ENCODE measurements around the gene MYO1G. TPM values are rescaled to one million over a fixed set of nuclear protein-coding genes. Genes with fewer than 3 reads are reported as not detected.

The MYO1G gene
- total RNA-seq, 1 donor from 2014 or later = not detected

DNA sequence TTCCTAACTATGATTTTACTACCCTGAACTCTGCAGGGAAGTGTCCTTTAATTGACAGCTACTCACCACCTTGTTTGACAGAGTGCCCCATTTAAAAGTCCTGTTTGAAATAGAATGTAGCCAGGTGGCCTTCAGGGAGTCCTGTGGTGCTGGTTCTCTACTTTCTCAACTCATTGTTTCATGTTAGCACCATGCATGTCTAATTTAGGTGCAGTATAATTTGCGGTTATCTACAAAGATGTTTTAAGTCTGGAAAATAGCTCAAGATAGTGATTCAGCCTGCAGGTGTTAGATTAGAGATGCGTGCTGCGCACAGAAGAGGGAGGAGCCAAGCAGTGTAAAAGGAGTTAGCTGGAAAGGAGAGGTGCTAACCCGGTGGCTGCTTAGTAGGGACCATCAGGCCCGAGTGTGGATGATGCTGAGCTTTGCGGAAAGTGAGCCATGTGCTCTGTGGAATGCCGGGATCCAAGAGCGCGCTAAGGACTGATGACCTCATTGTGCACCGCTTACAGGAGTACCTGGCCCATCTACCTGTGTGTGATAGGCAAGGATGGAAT is 22.4 kb upstream of the MYO1G start:
- no peak overlapping the region for H3K27ac Mint-ChIP-seq
- H3K36me3 Mint-ChIP-seq = no peaks in the 10 kb centered on the region
- peaks cover 34% of the 10 kb centered on the region for H4K20me1 ChIP-seq (ENCODE audit: low read depth)
- peaks cover 64% of the 10 kb centered on the region for H3K79me2 ChIP-seq (ENCODE audit: low read depth)
- peak; percentile 46 for DNase-seq (ENCODE audit: low spot score)
- TF ChIP-seq EZH2 (IDR thresholded peaks at IDR 0.05) (no peak), EZH2phosphoT487 (IDR thresholded peaks at IDR 0.05) (no peak)
- TF ChIP-seq, protein P1, sequence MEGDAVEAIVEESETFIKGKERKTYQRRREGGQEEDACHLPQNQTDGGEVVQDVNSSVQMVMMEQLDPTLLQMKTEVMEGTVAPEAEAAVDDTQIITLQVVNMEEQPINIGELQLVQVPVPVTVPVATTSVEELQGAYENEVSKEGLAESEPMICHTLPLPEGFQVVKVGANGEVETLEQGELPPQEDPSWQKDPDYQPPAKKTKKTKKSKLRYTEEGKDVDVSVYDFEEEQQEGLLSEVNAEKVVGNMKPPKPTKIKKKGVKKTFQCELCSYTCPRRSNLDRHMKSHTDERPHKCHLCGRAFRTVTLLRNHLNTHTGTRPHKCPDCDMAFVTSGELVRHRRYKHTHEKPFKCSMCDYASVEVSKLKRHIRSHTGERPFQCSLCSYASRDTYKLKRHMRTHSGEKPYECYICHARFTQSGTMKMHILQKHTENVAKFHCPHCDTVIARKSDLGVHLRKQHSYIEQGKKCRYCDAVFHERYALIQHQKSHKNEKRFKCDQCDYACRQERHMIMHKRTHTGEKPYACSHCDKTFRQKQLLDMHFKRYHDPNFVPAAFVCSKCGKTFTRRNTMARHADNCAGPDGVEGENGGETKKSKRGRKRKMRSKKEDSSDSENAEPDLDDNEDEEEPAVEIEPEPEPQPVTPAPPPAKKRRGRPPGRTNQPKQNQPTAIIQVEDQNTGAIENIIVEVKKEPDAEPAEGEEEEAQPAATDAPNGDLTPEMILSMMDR (IDR thresholded peaks at IDR 0.05) = no peak
- H3K4me3 ChIP-seq = peak overlapping the region; percentile 85
- H3K9ac ChIP-seq = peak overlapping the region; percentile 87
- peak overlapping the region; percentile 87 for H3K4me3 Mint-ChIP-seq
- no peaks in the 10 kb centered on the region for H3K27me3 ChIP-seq
- H3K36me3 ChIP-seq = no peaks in the 10 kb centered on the region
- no peak overlapping the region for H2AFZ ChIP-seq (replicated peaks)
- H3K9me3 Mint-ChIP-seq = no peaks in the 10 kb centered on the region
- H3K27me3 Mint-ChIP-seq (ENCODE audit: insufficient read depth, low read depth) = peaks cover 5% of the 10 kb centered on the region
- H3K27ac ChIP-seq = no peak overlapping the region
- peaks cover 17% of the 10 kb centered on the region for H3F3A ChIP-seq (ENCODE audit: low read depth)
- H3K4me2 ChIP-seq = peak overlapping the region; percentile 98
- no peaks in the 10 kb centered on the region for H3K9me3 ChIP-seq (ENCODE audit: low read depth)
- H3K4me1 Mint-ChIP-seq = peaks cover 14% of the 10 kb centered on the region
- peaks cover 10% of the 10 kb centered on the region for H3K4me1 ChIP-seq

DNA sequence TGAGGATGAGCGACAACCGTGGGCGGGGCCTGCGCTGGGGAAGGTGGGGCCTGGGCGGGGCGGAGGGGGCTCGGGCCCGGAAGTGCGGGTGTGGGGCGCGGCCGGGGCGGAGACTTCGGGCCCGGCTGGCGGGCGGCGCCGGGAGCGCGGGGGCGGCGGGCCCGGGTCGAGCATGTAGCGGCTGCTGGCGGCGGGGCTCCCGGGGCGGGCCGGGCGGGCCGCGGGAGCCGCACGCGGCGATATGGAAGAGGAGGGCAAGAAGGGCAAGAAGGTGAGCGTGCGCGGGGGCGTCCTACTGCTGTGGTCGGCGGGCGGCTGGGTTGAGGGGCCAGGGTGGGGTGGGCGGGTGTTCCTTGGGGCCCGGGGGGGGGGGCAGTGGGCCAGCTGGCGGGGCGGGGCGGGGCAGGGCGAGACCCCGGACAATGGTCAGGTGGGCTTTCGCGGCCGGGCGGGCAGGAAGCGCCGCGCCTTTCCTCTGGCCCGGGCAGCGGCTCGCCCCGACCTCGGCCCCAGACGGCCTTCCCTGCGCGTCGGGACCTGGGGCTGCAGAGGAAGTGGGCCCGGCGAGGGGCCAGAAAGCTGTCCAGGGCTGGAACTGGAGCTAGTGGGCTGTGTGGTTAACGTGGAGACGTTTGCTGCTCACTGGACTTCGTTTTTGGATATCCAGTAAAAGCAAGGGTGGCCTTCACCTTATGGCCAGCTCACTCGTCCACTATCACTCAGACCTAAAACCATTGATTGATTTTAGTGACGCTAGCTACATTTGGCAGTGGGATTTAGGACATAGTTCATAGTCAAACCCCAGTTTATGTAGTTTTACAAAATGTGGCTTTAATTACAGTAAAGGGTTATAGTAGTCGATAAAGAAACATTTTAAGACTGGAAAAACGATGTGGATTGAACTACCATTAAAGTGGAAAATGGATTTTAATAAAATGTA is 21.5 kb upstream of the MYO1G start, which contains the start of gene CCM2:
TSS of gene CCM2 (plus strand) at position 109 of the 940 bp plus-strand sequence. CDS start at position 242, 133 bp downstream.
- Mint-ChIP-seq H3K27me3 (ENCODE audit: insufficient read depth, low read depth) (peaks cover 5% of the 10 kb centered on the region), H3K36me3 (no peaks in the 10 kb centered on the region), H3K4me1 (peaks cover 14% of the 10 kb centered on the region), H3K27ac (peak within 1 kb of the TSS; percentile 97), H3K9me3 (no peaks in the 10 kb centered on the region), H3K4me3 (peak within 1 kb of the TSS; percentile 95)
- Histone ChIP-seq H3K4me1 (peaks cover 10% of the 10 kb centered on the region), H3K79me2 (ENCODE audit: low read depth) (peaks cover 56% of the 10 kb centered on the region), H3K9me3 (ENCODE audit: low read depth) (no peaks in the 10 kb centered on the region), H3K4me2 (peak within 1 kb of the TSS; percentile 98), H3K36me3 (no peaks in the 10 kb centered on the region), H3K9ac (peak within 1 kb of the TSS; percentile 87), H3K27me3 (no peaks in the 10 kb centered on the region), H2AFZ (replicated peaks) (peak within 1 kb of the TSS; percentile 94), H3F3A (ENCODE audit: low read depth) (peaks cover 17% of the 10 kb centered on the region), H3K27ac (peak within 1 kb of the TSS; percentile 98), H4K20me1 (ENCODE audit: low read depth) (peaks cover 31% of the 10 kb centered on the region), H3K4me3 (peak within 1 kb of the TSS; percentile 85)
- peak; percentile 80 for DNase-seq (ENCODE audit: low spot score)
- TF ChIP-seq EZH2phosphoT487 (IDR thresholded peaks at IDR 0.05) = no peak
- TF ChIP-seq, protein P1 (IDR thresholded peaks at IDR 0.05) = no peak
- TF ChIP-seq EZH2 (IDR thresholded peaks at IDR 0.05) = no peak

DNA sequence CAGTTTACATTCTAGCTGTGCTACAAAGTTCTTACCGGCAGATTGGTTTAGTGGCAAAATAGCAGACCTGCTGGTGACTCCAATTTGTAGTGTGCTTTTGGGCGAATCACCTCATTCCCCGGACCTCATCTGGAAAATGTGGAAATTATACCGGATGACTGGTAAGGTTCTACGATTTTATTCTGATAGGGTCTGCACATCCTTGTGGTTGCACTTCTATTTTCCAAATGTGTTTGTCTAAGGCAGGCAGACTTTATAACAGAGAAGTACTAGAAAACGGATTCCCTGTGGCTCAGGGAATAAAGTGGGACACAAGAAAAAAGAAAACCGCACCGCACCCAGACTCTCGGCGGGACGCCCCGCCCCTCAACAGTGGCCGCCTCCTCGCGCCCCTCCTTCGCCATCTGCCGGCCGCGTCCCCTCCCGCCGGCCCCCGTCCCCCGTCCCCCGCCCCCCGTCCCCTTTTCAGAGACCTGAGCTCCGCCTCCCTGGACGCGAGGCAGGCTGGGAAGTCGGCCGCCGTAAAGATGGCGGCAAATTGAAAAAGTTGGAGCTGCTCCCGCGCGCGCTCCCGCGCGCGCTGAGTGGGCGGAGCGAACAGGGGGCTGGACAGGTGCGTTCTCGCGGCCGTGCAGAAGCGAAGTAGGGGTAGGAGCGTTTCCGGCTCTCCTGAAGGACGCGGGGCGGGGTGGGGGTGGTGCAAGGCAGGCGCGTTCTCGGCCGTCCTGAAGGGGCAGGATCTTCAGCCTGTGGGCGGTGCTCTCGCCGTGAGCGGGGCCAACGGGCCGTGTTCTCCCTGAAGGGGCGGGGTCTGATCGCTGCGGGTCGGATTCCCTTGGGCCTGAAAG is 20.7 kb upstream of the MYO1G start:
- DNase-seq (ENCODE audit: low spot score) = peak; percentile 99
- no peaks in the 10 kb centered on the region for H3K9me3 ChIP-seq (ENCODE audit: low read depth)
- peak overlapping the region; percentile 97 for H3K27ac Mint-ChIP-seq
- no peaks in the 10 kb centered on the region for H3K9me3 Mint-ChIP-seq
- H3K4me1 ChIP-seq = peaks cover 10% of the 10 kb centered on the region
- peaks cover 3% of the 10 kb centered on the region for H3K27me3 Mint-ChIP-seq (ENCODE audit: insufficient read depth, low read depth)
- peak overlapping the region; percentile 83 for H3K9ac ChIP-seq
- peaks cover 47% of the 10 kb centered on the region for H3K79me2 ChIP-seq (ENCODE audit: low read depth)
- H3K27me3 ChIP-seq = no peaks in the 10 kb centered on the region
- H3K4me1 Mint-ChIP-seq = peaks cover 14% of the 10 kb centered on the region
- H3K4me3 Mint-ChIP-seq = peak overlapping the region; percentile 95
- no peak for TF ChIP-seq EZH2 (IDR thresholded peaks at IDR 0.05)
- H3K36me3 Mint-ChIP-seq = no peaks in the 10 kb centered on the region
- peak overlapping the region; percentile 84 for H3K4me2 ChIP-seq
- peak overlapping the region; percentile 85 for H3K4me3 ChIP-seq
- H2AFZ ChIP-seq (replicated peaks) = peak overlapping the region; percentile 94
- no peaks in the 10 kb centered on the region for H3K36me3 ChIP-seq
- H3K27ac ChIP-seq = peak overlapping the region; percentile 98
- H4K20me1 ChIP-seq (ENCODE audit: low read depth) = peaks cover 30% of the 10 kb centered on the region
- H3F3A ChIP-seq (ENCODE audit: low read depth) = peaks cover 17% of the 10 kb centered on the region

All from neural progenitor cell (in vitro differentiated cells).